HG03175 (cell line): Measurements from ENCODE around the gene LY6G6D.

ENCODE experiments used
- ATAC-seq: cut with Tn5 transposase; IDR thresholded peaks from one replicate; pipeline ENCODE4 v1.9.1; 2021; ENCODE audit warnings: mild to moderate bottlenecking, moderate library complexity; ENCODE audit not compliant: unreplicated experiment

The LY6G6D gene

DNA sequence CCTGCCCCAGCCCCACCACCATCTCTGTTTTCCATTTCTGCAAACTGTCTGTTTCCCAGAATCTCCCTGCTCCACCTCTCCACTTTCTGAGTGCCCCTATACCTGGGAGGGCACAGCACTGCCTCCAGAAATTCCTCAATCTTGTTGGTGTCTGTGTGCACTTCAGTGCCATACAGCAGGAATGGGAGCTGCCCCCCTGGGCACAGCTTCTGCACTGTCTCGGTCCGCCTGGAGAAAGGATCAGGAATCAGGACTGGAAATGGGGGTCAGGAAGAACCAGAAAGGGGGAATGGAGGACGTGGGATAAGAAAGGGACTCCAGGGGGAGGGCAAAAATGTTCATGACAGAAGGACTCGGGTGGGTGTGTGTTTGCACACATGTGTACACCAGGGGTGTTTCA lies 18.6 kb downstream of the LY6G6D start:
- ATAC-seq: no peak

DNA sequence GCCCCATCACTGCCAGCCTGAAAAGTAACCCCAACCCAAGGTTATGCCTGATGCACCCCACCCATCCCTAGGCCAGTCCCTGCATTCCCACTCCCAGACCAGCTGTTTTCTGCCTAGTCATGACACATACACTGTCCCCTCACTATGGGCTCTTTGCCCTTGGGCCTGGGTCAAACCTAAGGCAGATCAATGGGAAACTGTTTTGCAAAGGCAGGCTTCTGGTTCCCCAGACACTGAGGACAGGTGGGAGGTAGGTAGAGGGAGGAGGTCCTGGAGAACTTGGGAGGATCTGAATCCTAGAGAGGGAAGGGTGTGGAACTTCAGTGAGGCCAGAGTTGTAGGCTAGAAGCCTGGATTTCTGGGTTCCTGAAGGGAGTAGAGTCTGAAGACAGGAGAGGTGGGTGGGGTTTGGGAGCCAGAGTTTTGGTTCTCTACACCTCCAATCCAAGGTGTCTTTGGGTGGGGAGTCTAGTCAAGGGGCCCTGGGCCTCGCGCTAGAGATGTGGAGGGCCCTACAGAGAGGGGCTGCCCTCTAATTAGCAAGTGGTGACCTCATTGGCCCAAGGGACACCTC lies 19.2 kb downstream of the LY6G6D start:
- no peak for ATAC-seq

GRCh38 chr6:31734821-31735406 lies 19.8 kb downstream of the LY6G6D start:
- ATAC-seq: peak; percentile 23

DNA sequence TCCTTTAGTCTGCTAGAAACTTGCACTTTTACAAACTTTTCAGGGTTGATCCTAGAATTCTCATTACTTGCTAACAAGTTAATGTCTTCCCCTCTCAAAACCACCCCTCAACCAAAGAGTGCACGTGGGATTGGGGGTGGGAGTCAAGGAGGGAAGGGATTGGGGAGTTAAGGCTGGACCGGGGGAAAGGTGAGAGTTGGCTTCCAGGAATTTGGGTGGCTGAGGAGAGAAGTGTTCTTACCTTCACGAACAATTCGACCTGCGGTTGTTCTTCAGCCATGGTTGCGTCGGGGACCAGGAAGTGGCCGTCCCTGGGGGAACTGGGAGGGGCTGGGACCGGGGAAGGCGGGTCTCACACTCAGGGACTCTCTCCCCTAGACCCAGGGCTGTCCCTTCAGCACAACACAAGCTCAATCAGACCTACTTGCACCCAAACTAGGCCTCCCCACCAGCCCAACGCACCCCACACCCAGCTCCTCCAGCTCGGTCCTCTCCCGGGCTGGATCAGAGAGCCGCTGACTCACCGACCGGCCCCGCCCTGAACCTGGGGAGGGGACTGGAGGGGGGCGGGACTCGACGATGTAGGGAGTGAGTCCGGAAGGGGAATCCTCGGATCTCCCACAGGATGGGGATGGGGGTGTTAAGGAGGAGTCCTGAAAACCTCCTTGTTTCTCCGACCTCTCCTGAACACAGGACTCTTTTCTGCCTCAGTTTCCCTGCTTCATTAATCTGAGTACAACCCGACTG lies 21.0 kb downstream of the LY6G6D start, which contains the start of gene CLIC1:
TSS of gene CLIC1 (minus strand) at position 510 of the 747 bp plus-strand sequence. CDS start at position 280, 230 bp downstream.
- peak; percentile 27 for ATAC-seq

GRCh38 chr6:31736768-31737314 lies 21.7 kb downstream of the LY6G6D start:
- no peak for ATAC-seq

- no peak for ATAC-seq
Observed at GRCh38 chr6:31737315-31737990, 22.3 kb downstream of the LY6G6D start.

DNA sequence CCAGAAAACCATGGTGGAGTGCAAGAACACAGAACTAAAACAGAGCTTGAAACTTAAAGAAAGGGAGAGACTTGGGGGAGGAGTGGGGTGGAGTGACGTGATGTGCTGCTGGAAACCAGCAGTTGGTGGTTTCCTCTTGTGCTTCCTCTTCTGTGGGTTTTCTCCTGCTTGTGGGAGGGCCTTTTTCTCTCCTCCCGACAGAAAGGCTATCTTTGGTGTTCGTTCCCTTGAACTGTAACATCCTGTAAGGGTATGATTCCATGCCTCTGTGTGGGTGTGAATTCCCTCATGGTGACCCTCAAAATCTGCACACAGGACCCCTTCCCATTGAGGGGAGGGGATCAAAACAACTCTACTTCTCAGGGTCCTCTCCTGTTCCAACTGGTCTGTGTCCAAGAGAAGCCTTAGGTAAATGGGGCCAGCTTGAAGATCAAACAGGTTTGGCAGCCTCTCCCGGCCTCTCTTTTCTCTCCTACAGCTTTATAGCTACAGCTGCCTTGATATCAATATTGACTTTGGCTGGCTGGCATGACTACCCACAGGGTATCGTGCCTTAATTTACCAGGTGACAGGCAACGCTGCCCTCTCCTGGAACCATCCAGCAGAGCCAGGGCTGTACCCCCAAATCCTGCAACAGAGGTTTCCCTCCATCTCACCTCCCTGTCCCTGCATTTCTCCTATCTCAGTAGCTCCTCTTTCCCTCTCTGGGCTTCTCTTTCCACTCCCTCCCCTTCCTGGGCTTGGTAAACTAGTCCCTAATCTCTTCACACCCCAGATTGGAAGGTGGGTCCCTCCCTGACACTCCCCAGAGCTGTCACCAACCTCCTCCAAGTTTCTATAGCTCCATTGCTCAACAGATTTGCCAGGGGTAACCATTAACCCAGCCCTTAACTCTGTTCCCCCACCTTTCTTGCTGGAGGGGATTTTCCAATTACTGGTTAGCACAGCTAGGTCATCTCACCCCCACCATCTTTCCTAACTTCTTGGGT lies 23.1 kb downstream of the LY6G6D start:
- no peak for ATAC-seq

DNA sequence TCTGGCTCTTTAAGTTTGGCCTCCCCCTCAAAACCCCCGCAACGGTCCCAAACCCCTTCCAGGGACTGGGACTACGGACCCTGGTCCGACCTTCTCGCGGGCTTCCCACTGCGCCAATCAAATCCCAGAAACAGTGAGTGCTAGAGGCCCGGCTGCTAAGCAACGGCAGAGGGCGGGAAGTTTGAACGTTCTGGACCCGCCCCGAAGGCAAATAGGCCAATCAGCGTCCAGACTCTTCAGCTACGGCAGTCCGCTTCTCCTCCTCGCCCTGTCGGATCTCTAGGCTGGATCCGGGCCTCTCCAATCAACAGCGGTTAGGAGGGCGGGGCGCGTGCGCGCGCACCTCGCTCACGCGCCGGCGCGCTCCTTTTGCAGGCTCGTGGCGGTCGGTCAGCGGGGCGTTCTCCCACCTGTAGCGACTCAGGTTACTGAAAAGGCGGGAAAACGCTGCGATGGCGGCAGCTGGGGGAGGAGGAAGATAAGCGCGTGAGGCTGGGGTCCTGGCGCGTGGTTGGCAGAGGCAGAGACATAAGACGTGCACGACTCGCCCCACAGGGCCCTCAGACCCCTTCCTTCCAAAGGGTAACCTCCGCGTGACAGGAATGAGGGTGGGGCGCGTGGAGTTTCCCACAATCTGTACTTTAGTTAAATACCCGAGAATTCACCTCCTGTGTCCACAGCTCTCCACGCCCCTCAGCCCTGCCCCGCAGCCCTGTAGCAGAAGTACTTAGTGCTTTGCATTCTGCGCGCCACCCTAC lies 24.7 kb downstream of the LY6G6D start, which contains the start of gene MSH5:
TSS of gene MSH5 (plus strand) at position 367 of the 758 bp plus-strand sequence. CDS start 462 bp downstream, outside the sequence.
- ATAC-seq: peak; percentile 70

GRCh38 chr6:31740397-31741223 lies 25.5 kb downstream of the LY6G6D start:
- ATAC-seq: no peak

GRCh38 chr6:31741815-31742214 lies 26.7 kb downstream of the LY6G6D start:
- ATAC-seq: no peak

GRCh38 chr6:31742894-31743293 lies 27.7 kb downstream of the LY6G6D start:
- no peak for ATAC-seq

- no peak for ATAC-seq
Observed at GRCh38 chr6:31744422-31744821, 29.3 kb downstream of the LY6G6D start.

- no peak for ATAC-seq
Observed at GRCh38 chr6:31749301-31750036, 34.3 kb downstream of the LY6G6D start.

DNA sequence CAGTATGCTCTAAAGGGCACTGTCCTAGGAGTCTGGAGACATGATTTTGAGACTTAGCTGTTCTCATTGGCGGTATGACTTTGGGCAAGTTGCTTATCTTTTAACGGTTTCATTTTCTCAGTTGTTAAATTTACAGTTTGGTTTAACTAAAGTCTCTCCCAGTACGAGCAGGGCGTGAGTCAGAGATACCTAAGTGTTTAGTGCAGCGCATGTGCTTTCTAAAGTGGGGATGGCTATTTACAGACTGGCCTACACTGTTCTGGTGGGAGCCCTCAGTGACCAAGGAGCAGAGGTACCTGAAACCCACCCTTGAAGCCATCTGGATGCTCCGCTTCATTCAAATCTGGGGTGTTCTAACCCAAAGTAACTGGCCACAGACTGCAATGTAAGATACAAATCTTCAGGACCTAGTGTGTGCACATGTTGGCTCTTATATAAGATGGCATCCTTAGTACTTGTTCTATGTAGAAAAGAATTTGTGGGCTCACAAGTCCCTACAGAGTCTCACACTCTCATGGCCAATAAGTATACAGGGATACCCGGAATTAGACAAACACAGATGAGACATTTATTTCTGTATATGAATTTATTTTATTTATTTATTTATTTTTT lies 35.4 kb downstream of the LY6G6D start:
- ATAC-seq: no peak

- no peak for ATAC-seq
Observed at GRCh38 chr6:31752739-31753319, 37.7 kb downstream of the LY6G6D start.

GRCh38 chr6:31758281-31758680 lies 43.1 kb downstream of the LY6G6D start:
- no peak for ATAC-seq

- ATAC-seq: no peak
Observed at GRCh38 chr6:31760790-31761189, 45.6 kb downstream of the LY6G6D start.
